ENCODE measurements around the gene TOMM6.
"Not testable (repeated sequence)": the region's sequence is repeated elsewhere in the genome, so short reads cannot be mapped to it uniquely, and the experiment has no call there.

The TOMM6 gene

DNA sequence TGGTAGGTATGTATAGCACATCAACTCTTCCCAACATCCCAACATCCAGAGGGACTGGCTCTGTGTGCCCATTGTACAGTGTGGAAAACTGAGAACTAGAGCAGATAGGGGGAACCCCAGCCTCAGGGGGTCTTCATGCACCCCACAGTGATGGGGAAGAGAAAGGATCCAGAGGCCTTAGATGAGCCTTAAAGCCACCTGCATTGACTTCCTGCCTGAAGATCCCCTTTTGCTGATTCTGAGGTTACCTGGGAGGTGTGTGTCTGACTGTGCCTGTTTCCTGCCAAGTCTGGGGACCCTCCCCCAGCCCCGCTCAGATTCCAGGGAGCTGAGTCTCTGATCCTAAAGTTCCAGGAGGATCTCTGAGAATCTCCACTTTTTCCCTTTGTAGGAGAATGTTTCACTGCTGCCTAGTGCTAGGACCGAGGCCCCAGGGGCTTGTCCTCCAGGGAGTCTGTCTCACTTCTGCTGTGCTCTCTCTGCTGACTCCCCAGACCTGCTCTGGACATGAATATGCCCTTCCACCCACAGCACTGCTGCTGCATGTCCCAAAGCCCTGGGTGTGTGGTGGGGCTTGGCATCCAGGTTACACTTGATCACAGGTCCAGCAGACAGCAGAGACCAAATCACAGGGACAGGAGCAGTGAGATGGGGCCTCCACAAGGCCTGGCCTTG is 27.5 kb upstream of the TOMM6 start:
- FAIRE-seq (no peak), DNase-seq (ENCODE audit: extremely low spot score, insufficient read length, low read depth) (no peak)

DNA sequence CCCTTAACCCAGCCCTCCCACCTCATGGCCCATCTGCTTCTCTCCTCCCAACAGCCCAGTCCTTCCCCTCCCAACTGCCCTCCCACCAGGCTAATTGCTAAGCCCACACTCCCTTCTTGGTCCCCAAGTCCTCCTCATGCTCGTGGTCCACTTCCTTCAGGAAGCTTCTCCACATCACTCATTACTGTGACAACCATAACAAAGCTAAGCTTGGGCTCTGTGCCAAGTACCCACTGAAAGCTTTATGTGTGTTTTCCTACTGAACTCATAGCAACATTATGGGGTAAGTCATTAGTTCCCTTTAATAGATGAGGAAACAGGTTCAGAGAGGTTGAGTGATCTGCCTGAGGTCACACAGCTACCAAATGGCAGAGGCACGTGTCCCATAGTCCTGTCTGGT is 24.0 kb upstream of the TOMM6 start:
- DNase-seq (ENCODE audit: extremely low spot score, insufficient read length, low read depth) (no peak), FAIRE-seq (no peak)

DNA sequence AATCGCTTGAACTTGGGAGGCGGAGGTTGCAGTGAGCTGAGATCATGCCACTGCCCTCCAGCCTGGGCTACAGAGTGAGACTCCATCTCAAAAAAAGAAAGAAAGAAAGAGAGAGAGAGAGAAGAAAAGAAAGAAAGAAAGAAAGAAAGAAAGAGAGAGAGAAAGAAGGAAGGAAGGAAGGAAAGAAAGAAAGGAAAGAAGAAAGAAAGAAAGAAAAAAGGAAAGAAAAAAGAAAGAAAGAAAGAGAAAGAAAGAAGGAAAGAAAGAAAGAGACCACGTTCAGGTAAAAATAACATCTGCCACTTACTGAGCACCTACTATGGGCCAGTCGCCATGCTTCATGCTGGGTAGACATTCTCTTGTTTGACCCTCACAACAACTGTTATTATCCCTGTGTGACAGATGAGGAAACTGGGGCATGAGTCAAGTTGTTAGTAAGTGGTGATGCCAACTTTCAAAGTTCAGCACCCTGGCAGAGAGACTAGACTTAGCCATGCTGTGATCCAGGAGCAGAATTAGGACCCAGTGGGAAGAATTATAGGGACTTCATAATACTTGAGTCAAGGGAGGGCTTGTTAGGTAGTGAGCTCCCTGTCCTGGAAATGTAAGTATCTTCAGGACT is 21.3 kb upstream of the TOMM6 start:
- DNase-seq (ENCODE audit: extremely low spot score, insufficient read length, low read depth); FAIRE-seq: not testable (repeated sequence)

DNA sequence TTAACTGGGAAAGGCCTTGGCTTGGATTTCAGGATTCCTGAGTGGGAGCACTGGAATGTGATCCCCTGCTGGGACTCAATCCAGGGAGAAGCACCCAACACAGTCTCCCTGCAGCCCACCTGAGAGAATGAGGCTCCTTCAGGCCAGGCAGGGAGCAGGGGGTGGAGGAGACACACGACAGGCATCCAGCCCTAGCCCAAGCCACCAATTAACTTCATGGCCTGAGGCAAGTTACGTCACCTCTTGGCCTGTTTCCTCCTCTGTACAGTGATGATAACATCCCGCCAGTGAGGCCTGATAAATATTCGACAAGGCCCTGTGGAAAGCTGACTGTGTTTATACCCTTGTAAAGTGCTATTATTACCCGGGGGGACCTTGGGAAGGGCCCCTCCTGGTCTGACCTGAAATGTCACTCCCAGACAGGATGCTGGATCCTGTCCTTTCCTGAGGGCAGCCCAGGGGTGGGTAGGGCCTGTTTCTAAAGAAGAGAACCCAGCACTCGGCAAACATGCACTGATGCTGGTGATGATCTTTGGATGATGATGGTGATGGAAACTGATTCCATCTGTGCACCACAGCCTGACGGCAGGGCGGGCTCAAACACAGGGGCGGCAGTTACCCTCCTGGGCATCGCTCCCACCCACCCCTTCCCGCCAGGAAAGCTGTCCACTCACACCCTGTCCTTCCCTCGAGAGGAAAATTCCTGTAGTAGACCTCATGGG is 20.2 kb upstream of the TOMM6 start:
- DNase-seq (ENCODE audit: extremely low spot score, insufficient read length, low read depth) (no peak), FAIRE-seq (no peak)

DNA sequence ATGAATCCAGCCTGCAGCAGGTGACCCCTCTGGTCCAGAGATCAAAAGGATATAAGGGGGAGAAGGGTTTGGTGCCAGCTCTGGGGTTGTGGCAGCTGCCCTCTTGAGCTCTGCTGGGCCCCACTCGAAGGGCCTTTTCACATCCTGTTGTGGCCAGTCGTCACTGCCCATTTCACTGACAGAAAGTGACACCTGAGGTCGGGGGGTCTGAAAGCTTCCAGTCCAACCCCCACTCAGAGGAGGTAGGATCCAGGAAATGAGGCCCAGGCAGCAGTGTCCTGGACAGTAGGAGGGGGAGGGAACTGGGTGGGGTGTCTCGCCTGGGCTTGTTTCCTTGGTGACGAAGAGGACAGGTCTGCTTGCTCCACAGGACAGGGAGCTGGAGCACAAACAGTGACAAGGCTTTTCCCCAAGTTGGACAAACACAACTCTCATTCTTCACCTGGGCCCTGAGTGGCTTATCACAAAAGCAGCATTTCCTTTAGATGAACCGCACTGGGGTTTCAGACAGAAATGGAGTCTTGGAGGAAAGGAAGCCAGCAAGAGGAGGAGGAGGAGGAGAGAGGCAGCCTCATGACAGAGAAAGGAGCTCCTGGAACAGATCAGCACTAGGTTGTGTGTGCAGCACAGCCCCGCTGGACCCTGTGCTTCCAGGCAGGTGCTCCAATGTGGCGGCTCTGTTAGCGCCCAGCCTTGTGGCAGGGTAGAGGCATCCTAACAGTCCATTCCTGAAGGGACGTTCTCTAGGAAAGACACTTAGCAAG is 18.8 kb upstream of the TOMM6 start:
- DNase-seq (ENCODE audit: extremely low spot score, insufficient read length, low read depth) (no peak), FAIRE-seq (no peak)

DNA sequence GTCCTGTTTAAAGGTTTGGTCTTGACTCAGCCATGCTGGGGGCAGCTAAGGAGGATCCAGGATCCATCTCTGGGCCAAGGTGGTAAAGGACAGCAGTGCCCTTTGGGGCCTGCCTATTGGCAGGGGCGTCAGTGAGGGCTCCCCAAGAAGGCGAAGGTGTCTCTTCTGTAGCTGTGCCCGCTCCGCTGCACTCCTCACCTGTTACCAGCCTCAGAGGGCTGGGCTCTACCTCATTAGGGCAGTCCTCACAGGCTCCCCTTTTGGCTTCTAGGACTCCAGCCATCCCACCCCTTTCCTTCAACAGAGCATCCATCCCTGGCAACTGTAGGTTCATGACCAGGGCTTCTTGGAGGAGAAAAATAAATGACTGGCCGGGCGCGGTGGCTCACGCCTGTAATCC is 18.1 kb upstream of the TOMM6 start:
- no peak for DNase-seq (ENCODE audit: extremely low spot score, insufficient read length, low read depth)
- no peak for FAIRE-seq

DNA sequence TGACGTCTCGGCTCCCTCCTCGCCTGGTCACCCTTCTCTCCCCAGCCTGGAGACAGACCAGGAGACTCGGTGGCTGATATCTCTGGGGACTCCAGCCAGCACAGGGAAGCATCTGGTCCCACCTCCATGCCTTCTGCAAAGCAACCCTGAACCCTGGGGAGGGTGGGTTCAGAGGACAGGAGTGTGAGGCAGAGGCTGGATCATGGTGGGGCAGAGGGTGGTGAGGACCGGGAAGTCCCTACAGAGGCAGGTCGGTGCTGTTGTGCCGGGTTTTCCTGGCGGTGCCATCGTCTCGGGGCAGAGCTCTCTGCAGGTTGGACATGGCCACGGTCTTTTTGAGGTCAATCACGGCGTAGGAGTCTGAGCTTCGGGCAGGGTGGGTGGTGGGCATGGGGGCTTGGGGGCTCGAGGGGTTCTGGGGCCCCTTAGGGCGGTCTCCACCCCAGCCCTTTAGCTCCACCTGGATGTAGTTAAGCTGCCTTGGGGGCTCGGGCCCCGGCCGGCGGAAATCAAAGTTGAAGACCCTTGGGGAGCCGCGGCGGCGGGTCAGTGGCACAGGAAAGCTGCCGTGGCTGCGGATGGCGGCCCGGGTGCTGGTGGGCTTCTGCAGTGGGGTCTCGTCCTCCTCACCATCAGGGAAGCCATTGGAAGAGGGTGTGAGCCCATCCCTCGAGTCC is 17.0 kb upstream of the TOMM6 start:
- FAIRE-seq = no peak
- DNase-seq (ENCODE audit: extremely low spot score, insufficient read length, low read depth) = no peak

DNA sequence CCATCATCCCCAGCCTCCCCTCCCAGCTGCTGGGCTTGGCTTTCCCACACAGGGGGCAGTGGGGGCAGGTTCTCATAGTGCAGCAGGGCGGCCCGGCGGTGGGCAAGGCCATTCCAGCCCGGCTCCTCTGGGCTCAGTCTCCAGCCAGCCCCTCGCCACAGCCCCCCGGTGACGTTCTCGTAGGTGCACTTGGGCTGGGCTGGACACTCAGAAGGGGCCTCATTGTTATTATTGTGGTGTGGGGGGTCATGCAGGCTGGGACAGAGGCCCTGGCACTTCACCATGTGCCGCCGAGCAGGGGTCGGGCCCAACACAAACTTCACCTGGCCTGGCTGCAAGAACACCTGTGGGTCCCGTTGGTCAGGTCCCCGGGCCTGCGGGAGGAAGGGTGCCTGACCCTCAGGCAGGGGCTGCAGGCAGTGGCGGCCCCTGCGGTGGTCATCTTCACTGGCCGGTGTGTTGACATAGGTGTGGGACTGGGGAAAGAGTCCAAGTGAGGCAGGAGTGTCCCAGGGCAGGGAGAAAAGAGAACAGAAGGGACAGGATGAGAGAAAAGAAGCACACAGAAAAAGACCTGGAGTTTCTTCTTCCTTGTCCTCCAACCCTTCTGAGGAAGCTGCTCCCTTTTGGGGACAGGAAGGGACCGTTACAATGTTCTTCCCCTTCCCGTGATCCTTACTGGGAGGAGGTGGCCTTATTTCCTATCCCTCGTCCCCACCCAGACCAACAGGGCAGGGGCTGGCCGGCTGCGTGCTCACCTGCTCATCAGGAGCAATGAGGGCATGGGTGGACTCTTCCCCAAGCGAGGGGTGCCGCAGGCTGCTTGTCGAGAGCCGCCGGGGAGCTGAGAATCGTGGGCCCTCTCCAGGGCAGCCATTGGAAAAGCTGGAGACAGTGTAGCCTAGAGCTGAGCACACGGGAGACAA is 16.2 kb upstream of the TOMM6 start:
- FAIRE-seq = no peak
- no peak for DNase-seq (ENCODE audit: extremely low spot score, insufficient read length, low read depth)

DNA sequence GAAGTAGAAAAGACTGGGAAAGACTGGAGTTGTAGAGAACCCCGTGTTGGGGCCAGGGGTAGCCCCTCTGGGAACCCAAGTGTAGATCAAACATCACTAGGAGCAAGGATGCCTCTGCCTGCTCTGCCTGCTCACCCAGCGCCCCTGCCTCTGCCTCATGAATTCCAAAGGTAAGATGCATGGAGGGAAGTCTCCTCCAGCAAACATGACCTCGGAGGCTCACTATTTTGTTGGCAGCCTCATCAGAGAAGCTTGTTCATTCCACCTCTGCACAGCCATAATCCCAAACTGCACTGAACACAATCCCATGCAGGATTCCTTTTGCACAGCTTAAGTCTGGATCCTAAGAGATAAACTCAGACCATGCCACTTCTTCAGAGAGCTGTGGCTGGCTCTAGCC is 12.7 kb upstream of the TOMM6 start:
- no peak for DNase-seq (ENCODE audit: extremely low spot score, insufficient read length, low read depth)
- no peak for FAIRE-seq

DNA sequence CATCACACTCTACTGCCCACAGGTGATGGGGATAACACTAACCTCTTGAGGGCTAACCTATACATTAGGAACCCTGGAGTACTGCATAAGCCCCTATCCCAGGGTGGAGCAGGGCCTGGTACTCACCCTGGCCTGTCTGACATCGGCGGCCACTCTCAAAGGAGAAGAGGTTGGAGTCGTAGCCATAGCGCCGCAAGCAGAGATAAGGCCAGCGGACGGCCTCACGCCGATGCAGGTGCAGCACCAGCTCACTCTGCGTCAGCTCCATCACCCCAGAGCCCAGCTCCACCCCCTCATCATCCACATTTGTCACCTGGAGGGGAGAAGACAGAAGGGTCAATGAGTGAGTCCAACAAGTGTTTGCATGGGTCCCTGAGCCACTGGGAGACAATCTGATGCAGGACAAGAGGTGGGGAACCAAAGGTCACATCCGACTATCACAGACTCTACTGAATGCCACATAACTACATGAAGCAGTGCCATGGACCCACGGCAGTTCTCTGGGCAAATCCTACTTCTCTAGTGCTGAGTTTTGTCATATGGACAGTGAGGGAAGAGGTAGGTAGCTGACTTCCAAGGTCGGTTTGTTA is 12.1 kb upstream of the TOMM6 start:
- no peak for DNase-seq (ENCODE audit: extremely low spot score, insufficient read length, low read depth)
- FAIRE-seq = no peak

DNA sequence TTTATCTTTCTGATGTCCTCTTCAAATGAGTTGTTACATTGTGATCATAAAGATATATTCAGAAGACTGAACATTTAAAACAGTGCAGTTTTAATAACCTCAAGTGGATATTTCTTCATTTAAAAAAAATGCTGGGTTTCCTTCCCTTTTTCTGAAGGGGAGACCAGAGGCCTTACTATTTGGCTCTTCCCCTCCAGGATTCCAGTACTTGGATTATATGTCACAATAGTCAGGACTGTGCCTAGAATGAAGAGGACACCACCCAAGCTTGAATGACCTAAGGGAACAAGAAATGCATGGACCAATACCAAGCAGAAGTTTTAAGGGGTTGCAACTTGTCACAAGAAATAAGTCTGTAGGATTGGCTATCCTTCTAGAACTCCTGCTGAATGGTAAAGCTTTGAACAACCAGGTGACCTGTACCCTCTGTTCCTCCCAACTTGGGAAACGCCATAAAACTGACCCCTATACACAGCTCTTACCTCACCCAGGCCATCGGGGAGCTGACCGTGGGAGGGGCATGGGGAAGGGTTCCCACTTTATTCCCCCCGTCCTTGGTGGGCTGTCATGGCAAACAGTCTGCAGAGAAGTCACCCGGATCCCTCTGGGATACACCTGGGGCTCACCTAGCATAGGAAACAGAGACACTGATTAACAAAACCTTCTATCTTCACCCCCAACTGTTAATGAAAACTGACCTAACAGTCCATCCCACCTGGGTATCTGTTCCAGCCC is 9.8 kb upstream of the TOMM6 start:
- FAIRE-seq = no peak
- no peak for DNase-seq (ENCODE audit: extremely low spot score, insufficient read length, low read depth)

DNA sequence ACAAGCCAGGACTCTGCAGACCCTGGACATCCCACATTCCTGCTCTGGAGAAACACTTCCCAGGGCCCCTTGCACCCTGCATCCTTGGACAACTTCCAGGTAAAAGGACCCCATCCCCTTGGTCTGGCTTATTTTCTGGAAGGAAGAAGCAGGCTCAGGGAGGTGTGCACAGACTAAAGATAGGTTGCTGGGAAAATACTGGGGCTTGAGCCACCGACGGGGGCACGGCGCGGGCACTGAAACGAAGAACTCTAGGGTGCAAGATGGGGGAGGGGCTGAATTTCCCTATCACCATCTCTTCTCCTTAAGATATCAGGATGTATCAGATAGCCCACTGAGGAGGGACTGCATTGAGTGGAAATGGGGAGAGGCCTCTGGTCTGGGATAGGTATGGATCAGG is 8.6 kb upstream of the TOMM6 start:
- DNase-seq (ENCODE audit: extremely low spot score, insufficient read length, low read depth) (no peak), FAIRE-seq (no peak)

DNA sequence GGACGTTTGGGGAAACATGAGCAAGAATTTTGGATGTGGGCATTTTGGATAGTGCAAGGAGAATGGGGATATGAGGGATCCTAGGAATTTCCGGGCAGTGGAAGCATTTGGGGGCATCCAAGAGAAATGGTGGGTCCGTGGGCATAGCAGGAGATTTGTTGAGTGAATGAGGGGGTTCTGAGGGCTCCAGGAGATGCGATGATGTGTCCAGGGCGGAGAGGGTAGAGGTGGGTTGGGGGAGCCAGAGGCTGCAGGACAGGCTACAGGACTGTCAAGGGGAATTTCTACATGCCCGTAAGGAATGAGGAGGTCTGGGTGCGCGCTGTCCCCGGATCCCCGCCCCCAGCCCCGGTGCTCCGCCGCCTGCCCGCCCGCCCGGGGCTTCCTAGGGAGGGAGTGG is 8.2 kb upstream of the TOMM6 start:
- FAIRE-seq = no peak

DNA sequence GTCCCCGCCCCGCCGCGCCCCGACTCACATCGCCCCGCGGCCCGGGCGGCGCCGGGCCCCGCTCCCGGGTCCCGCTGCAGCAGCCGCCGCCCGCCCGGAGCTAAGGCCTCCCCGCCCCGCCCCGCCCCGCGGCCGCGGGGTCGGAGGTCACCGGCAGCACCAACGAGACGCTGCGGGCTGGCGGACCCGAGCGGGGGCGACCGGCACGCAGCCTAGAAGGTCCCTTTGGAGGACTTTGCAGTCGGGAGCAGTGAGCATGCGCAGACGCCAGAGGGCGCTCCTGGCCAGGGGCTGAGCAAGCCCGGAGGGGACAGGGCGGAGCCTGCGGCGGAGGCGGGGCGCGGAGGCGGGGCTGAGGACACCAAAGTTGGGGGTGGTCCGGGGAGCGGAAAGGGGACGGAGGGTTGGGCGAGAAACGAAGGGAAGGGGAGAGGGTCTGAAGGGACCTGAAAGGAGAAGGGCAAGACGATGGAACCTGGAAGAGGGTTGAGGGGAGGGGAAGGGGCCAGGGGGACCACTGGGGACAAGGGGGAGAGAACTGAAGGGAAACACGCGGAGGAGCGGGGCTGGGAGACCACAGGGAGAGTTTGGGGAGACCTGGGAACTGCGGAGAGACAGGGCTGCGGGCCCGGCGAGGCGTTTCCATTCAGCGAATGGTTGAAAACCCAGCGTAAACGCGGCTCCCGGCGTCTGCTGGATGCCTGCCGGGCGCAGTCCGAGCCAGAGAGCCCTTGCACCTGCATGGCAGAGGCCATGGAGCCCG is 7.5 kb upstream of the TOMM6 start, which contains the start of gene FRS3:
FRS3 (minus strand) TSS at position 113 of the 763 bp plus-strand sequence. CDS start 2,913 bp downstream, outside the sequence.
- peak; percentile 95 for DNase-seq (ENCODE audit: extremely low spot score, insufficient read length, low read depth)
- peak; percentile 89 for FAIRE-seq

More for the DNA sequence above, 8.2 kb upstream of the TOMM6 start:
- no peak for DNase-seq (ENCODE audit: extremely low spot score, insufficient read length, low read depth)

DNA sequence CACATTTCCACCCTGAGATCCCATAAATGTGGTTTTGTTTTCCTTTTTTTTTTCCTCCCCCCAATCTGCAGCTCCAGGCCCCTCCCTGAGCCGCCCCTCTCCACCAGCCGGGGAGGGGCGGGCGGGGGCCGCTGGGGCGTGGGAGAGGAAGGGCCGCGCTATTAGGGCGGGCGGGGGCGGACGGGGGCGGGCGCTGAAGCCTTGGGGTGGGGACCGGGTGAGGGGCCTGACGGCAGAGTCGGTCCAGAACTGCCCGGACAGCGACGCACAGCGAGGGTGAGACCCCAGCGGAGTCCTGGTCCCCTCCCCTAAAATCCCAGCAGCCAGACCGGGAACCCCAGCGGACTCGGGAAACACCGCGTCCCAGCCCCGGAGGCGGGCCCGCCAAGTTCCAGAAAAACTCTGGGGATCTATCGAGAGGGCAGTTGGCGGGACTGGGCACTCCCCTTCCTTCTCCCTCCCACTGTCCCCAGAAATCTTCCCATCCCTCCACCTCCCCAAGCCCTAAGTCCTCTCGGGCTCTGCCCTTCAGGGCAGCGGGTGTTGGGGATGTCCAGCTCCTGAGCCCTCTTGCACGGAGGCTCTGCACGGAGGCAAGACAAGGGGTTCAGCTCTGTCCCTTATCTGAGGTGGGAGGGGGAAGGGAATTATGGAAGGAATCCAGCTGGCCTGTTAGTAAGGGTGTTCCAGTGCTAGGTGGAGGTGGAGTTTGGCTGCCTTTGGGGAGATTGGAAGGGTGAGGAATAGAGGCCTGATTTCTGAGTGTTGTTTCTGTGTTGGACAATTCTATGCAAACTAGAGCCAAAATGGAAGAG is 6.7 kb upstream of the TOMM6 start, which contains the start of gene PRICKLE4:
PRICKLE4 (plus strand) TSS at position 232 of the 815 bp plus-strand sequence. CDS start 2,692 bp downstream, outside the sequence.
- FAIRE-seq = no peak

DNA sequence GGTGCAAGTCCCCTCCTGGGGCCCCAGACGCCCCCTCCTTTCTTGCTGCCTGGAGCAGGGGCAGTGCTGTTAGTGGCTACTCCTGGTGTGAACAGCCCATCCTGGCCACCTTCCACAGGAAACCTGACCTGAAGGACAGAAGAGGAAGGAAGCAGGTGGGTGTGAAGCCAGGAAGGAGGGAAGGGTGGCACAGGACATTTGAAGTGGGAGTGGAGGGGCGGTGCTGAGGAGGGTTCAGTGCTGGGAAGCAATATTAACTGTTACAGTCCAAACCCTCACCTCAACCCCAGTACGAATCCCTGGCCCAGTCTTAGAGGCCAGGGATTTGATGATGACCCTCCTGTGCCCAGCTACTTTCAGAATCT is 6.1 kb upstream of the TOMM6 start:
- no peak for DNase-seq (ENCODE audit: extremely low spot score, insufficient read length, low read depth)
- FAIRE-seq = no peak

More for the DNA sequence above, 6.7 kb upstream of the TOMM6 start, which contains the start of gene PRICKLE4:
- DNase-seq (ENCODE audit: extremely low spot score, insufficient read length, low read depth) = no peak
